ENCODE results near the gene JOSD2.
"Not testable (repeated sequence)": the region's sequence is repeated elsewhere in the genome, so short reads cannot be mapped to it uniquely, and the experiment has no call there.

The JOSD2 gene

DNA sequence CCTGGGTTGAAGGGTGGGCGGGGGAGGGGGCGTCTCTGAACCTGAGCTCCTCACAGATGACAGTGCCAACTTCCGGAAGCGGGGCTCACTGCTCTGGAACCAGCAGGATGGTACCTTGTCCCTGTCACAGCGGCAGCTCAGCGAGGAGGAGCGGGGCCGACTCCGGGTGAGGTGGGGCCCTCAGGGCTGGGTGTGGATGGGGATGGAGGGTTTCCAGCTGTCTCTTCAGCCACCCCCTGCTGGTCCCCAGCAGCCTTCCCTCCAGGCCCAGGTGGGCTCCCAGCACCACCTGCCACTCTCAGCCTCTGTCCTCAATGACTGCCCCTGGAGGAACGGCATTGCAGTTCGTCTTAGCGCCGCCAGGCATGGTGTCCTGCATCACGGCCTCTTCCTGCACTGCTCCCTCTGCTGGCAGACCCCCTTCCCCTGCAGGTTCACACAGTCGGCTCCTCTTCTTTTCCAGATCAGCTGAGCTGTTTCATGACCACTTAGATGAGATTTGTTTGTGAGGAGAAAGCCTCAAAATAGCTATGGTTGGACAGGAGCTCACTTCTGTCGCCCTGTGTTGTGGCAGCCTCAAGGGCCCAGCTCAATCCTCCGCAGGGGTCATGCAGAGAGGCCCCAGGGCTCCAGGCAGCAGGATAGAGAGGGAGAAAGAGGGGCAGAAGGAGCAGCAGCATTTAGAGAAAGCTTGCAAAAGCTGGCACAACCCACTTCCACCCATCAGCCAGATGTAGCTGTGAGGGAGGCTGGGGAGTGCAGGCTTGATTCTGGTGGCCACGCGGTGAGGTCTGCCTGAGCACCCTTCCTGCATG, 31.9 kb downstream of the JOSD2 start:
- DNase-seq (ENCODE audit: low read depth in 2 of 2) = no peak

DNA sequence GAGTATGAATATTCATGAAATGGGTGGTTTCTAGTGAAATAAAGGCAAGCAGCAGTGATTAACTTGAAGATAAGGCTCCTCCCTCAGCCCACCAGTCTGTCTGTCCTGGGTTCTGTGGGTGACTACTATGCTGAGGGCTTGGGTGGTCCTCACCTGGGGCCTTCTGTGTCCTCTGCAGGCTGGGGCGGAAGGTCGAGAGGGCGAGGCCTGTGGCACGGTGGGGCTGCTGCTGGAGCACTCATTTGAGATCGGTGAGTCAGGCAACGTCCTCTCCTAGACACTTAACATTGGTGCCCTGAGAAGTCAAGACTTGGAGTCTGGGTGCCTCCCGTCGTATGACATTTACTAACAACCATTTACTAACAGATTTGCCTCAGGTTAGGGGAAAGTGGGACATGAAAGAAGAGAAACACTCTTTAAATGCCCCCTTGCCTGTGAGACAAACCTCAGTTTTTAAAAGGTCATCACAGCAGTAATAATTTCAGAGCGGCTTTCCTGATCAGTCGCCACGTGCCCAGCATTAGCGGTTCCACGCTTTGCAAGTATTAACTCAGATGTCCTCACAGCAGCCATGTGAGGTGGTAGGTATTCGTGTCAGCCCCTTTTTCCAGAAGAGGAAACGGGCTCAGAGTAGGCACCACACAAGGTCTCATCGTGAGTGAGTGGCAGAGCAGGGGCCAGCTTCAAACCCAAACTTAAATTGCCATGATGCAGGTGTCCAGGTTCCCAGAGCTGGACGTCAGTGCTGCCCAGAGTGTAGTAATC, 33.1 kb downstream of the JOSD2 start:
- DNase-seq (ENCODE audit: low read depth in 2 of 2) = no peak

DNA sequence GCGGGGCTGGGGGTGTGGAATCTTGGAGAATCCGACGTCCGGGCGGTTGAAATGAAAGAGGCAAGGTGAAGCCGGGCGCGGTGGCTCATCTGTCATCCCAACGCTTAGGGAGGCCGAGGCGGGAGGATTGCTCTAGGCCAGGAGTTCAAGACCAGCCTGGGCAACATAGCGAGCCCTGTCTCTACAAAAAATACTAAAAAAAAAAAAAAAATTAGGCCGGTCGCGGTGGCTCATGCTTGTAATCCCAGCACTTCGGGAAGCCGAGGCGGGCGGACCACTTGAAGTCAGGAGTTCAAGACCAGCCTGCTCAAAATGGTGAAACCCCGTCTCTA, 34.1 kb downstream of the JOSD2 start:
- DNase-seq (ENCODE audit: low read depth in 2 of 2) = no peak

DNA sequence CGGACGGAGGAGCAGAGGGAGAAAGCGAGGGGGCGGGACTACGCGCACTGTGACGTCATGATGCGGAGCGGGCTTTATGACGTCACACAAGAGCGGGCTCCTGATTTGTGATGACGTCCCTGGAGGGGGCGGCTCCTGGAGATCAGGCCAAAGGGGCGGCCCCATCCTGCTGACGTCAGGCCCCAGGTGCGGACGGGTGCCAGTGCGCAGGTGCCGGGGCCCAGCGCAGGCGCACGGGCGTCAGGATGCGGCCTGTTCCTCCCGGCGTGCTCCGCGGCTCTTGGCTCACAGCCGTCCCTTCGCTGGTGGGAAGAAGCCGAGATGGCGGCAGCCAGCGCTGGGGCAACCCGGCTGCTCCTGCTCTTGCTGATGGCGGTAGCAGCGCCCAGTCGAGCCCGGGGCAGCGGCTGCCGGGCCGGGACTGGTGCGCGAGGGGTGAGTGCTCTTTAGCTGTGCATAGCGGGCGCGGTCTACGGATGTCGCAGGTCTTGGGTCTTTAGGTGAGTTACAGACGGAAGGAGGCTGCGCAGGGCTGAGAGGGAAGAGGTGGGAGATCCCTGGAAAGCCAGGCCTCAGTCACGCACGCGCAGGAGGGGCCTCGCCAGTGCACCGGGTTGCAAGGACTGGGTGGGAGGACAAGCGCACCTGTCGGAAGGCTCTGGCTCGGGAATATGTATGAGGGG, 34.6 kb downstream of the JOSD2 start, which contains the start of the genes EMC10 and GARIN5A:
EMC10 (plus strand) TSS at position 284 of the 683 bp plus-strand sequence; CDS start at position 322, 38 bp downstream.
GARIN5A (minus strand) TSS at position 625 of the 683 bp plus-strand sequence; CDS start at position 165, 460 bp downstream.
- peak; percentile 92 to 95 for DNase-seq (ENCODE audit: low read depth in 2 of 2)

DNA sequence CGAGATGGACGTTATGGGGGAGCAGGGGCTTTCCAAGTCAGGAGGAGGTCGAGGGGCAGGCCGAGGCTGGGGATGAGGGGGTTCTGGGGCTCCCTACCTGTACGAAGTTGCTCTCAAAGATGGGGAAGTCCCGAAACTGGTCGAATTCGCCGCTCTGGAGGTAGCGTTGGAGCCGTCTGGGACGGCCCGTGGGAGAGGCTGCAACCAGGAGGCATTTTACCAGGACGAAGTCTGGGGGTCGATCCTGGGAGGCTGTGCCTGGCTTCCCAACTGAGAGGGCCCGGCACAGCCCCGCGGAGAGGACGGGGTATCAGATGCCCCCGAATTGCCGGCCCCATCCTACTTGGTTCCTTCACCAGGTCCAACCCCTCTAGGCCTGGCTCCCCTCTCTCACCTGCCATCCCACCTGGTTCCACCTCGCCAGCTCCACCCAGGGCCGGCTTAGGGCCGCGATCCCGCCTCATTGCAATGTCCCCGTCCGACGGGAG, 35.2 kb downstream of the JOSD2 start:
- DNase-seq (ENCODE audit: low read depth in 2 of 2) = no peak

DNA sequence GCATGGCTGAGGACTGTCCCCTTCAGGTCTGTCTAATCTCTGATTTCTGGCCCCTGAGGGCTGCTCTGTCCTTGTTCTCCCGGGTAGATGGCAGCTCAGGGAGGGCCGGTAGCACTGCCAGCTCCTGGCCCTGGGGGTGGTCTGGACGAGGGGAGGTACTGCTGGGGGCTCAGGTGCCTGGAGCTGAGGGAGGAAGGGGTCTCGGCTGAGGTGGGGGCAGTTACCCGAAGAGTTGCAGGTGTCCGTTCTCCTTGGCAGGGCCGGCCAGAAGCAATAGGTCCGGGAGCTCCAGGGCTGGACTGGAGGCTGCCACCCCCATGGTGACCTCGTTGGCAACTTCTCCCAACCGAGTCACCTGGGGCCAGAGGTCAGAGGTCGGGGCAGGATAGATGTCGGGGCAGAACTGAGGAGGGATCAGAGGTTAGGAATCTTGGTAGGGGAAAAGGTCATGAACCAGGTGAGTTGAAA, 35.9 kb downstream of the JOSD2 start:
- DNase-seq (ENCODE audit: low read depth in 2 of 2) = no peak

DNA sequence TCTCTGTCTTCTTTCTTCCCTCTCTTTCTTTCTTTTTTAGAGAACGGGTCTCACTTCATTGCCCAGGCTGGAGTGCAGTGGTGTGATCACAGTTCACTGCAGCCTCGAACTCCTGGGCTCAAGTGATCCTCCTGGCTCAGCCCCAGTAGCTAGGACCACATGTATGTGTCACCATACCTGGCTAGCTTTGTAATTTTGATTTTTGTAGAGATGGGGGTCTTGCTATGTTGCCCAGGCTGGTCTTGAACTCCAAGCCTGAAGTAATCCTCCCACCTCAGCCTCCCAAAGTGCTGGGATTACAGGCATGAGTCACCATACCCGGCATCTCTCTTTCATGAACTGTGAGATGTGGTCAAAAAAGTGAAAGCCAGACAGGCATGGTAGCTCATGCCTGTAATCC, 37.7 kb downstream of the JOSD2 start:
- not testable (repeated sequence) for DNase-seq (ENCODE audit: low read depth in 2 of 2)

DNA sequence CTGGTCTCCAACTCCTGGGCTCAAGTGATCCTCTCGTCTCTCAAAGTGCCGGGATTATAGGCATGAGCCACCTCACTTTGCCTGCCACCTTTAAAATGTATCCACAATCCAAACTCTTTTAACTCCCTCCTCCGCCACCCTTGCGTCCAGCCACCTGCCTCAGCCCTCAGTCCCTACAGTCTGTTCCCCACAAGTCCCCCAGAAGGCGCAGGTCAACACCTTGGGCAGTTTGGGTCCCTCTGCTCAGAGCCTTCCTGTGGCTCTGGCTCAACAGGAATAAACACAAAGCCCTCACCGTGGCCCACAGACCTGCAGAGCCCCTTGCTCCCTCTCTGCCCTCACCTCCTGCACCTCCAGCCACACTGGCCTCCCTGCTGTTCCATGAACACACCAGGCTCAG, 42.2 kb downstream of the JOSD2 start:
- no peak for DNase-seq (ENCODE audit: low read depth in 2 of 2)

DNA sequence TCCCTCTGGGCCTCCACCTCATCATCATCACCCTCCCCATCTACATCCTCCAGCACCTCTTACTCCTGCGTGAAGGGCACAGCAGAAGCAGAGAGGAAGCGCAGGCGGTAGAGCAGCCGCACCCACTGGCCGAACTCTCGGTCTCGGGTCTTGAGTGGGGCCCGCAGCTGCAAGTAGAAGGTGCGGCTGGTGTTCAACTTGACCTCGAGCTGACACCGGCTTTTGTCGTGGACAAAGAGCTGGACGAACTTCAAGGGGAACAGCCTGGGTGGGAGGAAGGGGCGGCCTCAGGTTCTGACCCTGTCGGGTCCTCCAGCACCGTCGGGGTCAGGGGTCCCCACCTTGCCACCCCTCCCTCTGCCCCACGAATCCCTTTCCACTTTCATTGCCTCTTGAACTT, 43.4 kb downstream of the JOSD2 start:
- no peak for DNase-seq (ENCODE audit: low read depth in 2 of 2)

DNA sequence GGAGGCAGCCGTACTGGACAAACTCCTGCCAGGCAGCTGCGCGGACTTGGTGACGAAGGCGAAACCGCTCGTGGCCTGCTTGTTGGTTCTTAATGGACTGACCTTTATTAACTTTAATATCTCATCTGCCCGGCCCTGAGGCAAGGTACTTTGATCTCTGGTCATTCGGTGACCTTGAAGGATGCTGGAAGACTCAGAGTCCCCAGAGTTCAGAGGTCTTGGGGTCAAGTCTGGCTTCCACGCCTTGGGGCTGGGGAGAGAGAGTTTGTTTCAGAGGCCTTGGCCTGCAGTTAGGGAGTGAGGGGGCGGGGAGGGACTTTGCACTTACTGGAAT, 44.3 kb downstream of the JOSD2 start:
- DNase-seq (ENCODE audit: low read depth in 2 of 2) = no peak

DNA sequence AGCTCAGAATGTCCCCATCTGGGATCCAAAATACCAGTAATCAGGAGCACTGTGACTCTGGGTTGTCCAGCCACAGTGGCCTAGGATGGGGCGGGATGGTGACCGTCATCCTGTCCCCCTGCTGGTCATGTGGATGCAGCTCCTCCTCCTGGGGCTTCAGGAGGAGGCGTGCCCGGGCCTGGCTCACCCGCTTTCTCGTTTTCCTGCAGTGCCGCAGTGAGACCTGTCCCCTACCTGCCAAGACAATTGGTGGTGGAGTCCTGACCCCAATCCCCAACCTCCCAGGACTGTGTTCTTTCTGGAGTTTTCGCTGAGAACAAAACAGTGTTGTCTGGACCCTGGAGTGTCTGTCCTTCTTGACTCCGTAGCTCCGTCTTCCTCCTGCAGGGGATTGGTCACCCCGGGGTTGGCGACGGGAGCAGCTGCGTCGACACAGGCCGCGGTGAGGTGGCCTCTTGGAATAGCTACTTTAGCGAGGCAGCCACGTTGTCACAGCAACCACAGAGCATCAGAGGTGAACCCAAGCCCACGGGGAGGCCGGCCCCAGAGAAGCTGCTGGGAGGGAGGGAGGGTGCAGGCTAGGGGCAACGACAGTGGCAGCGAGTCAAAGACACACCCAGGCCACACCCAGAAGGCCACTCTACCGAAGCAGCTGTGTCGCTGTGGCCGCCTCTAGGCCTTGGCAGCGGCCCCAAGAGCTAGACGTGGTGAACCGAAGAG, 44.8 kb downstream of the JOSD2 start:
- no peak for DNase-seq (ENCODE audit: low read depth in 2 of 2)

DNA sequence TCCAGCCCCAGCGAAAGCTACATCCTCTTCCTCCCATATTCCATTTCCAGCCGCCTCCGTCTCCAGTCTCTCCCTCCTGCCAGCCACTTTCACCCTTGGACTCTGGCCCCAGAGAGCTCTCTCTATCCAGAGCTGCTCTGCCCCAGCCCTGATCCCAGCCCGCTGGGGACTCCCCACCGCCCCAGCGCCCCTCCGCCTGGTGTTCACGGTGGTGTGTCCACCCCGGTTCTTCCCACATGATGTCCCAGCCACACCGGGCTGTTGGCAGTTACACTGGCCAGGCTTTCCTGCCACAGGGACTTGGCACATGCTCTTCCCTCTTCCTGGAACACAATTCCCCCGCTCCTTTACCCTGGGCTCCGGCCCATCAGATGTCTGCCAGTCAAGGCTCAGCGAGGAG, 46.0 kb downstream of the JOSD2 start:
- DNase-seq (ENCODE audit: low read depth in 2 of 2) = no peak

DNA sequence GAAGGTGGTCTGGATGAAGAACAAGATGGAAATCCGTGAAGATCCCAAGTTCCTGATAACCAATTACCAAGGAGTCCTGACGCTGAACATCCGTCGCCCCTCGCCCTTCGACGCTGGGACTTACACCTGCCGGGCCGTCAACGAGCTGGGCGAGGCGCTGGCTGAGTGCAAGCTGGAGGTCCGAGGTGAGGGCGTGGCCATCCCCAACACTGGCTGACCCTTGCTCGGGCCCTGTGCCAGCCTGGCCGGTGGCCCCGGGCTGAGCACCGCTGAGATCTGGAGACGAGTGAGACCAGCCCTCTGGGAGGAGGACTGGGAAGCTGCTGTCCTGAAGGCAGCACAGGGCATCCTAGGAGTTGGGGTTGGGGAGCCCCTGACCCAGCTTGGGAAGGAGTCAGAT, 46.6 kb downstream of the JOSD2 start:
- DNase-seq (ENCODE audit: low read depth in 2 of 2) = no peak

DNA sequence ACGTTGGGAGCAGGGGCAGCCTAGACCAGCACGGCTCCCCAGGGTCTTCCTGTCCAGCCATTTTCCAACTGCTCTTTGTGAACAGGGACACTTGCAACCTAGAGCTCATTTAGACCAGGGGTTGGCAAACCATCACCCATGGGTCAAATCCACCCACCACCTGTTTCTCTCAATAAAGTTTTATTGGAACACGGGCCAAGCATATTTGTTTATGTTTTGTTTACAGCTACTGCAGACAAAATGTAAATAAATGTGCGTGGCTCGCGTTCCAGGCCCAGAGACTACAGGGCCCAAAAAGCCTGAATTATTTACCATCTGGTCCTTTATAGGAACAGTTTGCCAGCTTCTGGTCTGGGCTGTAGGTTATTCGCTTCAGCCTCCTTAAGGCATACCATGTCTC, 48.0 kb downstream of the JOSD2 start:
- DNase-seq (ENCODE audit: low read depth in 2 of 2) = no peak

DNA sequence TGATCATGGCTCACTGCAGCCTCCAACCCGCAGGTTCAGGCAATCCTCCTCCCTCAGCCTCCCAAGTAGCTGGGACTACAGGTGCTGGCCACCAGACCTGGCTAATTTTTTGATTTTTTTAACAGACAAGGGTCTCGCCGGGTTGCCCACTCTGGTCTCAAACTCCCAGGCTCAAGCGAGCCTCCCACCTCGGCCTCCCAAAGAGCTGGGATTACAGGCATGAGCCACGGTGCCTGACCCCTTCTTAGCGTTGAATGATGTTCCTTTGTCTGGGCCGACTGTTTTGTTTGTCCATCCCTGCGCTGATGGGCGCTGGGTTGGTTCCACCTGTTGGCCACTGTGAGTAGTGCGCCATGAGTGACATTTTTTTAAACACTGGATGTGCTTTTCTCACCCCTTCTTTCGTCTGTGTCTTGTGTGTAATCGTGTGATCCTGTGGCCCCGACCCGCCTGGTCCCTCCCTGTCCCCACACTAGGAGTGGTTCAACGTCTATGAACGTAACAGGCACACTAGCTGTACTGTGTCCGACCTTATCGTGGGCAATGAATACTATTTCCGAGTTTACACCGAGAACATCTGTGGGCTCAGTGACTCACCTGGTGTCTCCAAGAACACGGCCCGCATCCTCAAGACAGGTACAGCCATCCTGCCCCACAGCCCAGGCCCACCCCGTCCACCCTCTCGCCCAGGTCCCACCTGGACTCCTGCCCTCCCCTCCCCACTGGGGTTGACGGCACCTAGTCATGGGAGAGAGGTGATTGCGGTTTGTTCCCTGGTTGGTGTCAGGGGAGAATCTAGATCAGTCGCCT, 49.7 kb downstream of the JOSD2 start:
- peak; percentile 29 to 54 for DNase-seq (ENCODE audit: low read depth in 2 of 2)

DNA sequence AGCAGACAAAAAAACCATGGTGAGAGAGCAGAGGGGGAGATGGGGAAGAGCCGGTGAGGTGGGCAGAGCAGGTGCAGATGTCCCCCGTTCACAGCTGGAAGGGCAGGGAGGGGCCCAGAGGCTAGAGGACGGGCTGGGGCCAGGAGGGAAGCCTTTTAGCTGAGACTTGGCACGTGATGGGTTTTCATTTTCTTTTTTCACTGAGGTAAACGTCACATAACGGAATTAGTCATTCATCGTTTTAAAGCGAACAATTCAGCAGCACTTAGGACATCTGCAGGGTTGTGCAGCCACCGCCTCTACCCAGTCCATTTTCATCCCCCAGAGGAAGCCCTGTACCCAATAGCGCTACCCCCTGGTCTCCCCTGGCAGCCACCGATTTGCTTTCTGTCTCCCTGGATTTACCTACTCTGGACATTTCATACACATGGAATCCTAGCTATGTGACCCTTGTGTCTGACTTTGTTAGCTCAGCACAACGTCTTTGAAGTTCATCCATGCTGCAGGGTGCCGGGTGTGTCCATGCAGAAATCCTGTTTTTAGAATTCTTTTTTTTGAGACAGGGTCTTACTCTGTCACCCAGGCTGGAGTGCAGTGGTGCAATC, 50.7 kb downstream of the JOSD2 start:
- no peak for DNase-seq (ENCODE audit: low read depth in 2 of 2)

DNA sequence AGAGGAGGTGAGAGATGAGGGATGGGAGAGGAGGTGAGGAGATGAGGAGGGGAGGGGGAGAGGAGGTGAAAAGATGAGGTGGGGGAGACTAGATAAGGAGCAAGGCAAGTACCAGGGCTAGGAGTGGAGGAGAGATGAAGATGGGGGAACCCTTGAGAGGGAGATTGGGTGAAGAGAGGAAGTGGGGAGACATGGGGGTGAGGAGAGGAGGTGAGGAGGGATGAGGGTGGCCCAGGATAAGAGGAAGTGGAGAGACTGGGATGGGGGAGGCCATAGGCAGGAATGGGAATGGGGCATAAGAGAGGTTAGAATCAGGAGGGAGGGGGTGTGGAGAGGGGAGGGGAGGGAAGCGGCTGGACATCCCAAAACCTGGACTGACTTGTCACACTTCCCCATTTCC, 51.4 kb downstream of the JOSD2 start:
- DNase-seq (ENCODE audit: low read depth in 2 of 2) = no peak

DNA sequence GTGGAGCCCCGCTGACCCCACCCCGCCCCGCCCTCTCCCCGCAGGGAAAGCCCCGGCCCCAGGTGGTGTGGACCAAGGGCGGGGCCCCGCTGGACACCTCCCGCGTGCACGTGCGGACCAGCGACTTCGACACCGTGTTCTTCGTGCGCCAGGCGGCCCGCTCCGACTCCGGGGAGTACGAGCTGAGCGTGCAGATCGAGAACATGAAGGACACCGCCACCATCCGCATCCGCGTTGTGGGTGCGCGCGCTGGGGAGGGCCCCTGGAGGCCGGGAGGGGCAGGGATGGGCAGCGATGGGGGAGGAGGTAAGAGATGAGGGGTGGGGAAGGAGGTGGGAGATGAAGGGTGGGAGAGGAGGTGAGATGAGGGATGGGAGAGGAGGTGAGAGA, 51.9 kb downstream of the JOSD2 start:
- DNase-seq (ENCODE audit: low read depth in 2 of 2) = no peak

DNA sequence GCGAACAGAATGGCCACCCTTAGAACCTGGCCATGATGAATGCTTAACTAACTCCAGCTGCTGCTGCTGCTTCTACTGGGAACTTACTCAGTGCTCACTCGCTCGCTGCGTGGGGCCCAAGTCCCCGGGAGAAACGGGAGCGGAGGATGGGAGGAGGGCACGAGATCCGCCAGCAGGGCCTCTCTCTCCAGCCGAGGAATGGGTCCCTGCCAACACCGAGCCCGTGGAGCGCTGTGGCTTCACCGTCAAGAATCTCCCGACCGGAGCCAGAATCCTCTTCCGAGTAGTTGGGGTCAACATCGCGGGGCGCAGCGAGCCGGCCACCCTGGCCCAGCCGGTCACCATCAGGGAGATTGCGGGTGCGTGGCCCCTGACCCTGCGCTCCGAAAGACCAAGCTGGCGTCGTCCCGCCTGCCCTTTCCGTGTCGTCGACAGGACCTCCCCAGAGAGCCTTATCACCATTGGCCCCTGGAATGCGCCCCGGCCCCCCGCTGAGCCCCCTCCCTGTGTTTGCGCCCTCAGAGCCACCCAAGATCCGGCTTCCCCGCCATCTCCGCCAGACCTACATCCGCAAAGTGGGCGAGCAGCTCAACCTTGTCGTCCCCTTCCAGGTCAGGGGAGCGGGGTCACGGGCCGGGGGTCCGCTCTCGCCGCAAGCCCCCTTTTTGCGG, 52.5 kb downstream of the JOSD2 start:
- DNase-seq (ENCODE audit: low read depth in 2 of 2) = no peak

DNA sequence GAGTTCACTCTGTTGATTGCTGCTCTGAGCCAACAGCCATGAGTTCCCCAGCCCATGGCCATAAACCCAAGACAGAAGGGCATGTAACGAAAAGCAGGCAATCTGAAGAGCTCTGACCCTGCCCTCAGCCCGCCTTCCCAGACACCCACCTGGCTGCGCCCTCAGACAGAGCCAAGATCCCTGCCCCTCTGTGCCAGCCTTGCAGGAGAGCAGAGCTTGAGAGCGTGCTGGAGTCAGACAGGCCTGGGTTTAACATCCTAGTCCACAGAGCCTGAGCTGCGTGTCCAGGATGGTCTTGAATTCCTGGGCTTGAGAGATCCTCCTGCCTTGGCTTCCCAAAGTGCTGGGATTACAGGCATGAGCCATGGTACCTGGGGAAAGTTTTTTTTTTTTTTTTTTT, 53.7 kb downstream of the JOSD2 start:
- no peak for DNase-seq (ENCODE audit: low read depth in 2 of 2)

Measured in stimulated activated CD4-positive, alpha-beta T cell treated with anti-CD3 and anti-CD28 coated beads, Interleukin-15, amount 100 ng/mL, for 48 hours (primary cell).